ENCODE measurements around the gene TUBA3D.
A peak's percentile ranks its signal among the peaks of the same experiment; 100 is the strongest.
"Not testable (repeated sequence)": the region's sequence is repeated elsewhere in the genome, so short reads cannot be mapped to it uniquely, and the experiment has no call there.

TUBA3D gene

GRCh38 chr2:131520526-131520925 lies 44.6 kb downstream of the TUBA3D start:
- CTCF ChIA-PET = no interaction called here
- no peak for DNase-seq (ENCODE audit: extremely low spot score)
- POLR2A ChIA-PET = no interaction called here
- TF ChIP-seq ZNF384 (IDR thresholded peaks at IDR 0.05) (no peak), LEF1 (IDR thresholded peaks at IDR 0.05; ENCODE audit: borderline replicate concordance) (no peak), L3MBTL2 (conservative IDR thresholded peaks at IDR 0.05) (no peak), ELF4 (IDR thresholded peaks at IDR 0.05) (no peak), SUZ12 (IDR thresholded peaks at IDR 0.05) (no peak), NFRKB (IDR thresholded peaks at IDR 0.05) (no peak), FOXM1 (IDR thresholded peaks at IDR 0.05; ENCODE audit: borderline replicate concordance) (no peak), BHLHE40 (IDR thresholded peaks at IDR 0.05; ENCODE audit: borderline replicate concordance) (no peak), FOXK2 (IDR thresholded peaks at IDR 0.05) (no peak), FOXA1 (IDR thresholded peaks at IDR 0.05) (no peak), SP1 (IDR thresholded peaks at IDR 0.05) (no peak)

DNA sequence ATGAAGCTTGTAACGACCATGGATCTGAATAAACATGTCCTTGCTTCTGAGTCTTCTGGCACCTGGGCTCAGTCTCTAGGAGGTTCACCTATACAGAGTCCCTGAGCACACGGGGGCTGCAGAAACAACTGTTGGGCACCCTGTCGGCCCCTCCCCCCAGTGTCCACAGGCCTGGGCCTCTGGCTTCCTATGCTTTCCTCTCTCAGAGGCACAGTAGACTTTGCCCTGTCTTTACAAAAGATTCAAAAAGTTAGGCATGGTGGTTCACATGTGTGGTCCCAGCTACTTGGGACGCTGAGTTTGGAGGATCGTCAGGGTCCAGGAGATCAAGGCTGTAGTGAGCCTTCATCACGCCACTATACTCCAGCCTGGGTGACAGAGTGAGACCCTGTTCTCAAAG lies 45.6 kb downstream of the TUBA3D start:
- POLR2A ChIA-PET = not testable (repeated sequence)

GRCh38 chr2:131521961-131522781 lies 46.3 kb downstream of the TUBA3D start:
- TF ChIP-seq TARDBP (IDR thresholded peaks at IDR 0.05) (no peak), SP1 (IDR thresholded peaks at IDR 0.05) (no peak), HDGF (IDR thresholded peaks at IDR 0.05; ENCODE audit: borderline replicate concordance) (no peak), SUZ12 (IDR thresholded peaks at IDR 0.05) (no peak), L3MBTL2 (conservative IDR thresholded peaks at IDR 0.05) (no peak), PKNOX1 (IDR thresholded peaks at IDR 0.05) (no peak), BHLHE40 (IDR thresholded peaks at IDR 0.05; ENCODE audit: borderline replicate concordance) (no peak), CTBP1 (IDR thresholded peaks at IDR 0.05; ENCODE audit: borderline replicate concordance) (no peak), FOXK2 (IDR thresholded peaks at IDR 0.05) (no peak), FOXA1 (IDR thresholded peaks at IDR 0.05) (no peak), NFRKB (IDR thresholded peaks at IDR 0.05) (no peak), ARNT (IDR thresholded peaks at IDR 0.05) (no peak), ZNF384 (IDR thresholded peaks at IDR 0.05) (no peak), FOXM1 (IDR thresholded peaks at IDR 0.05; ENCODE audit: borderline replicate concordance) (no peak), ELF4 (IDR thresholded peaks at IDR 0.05) (no peak), LEF1 (IDR thresholded peaks at IDR 0.05; ENCODE audit: borderline replicate concordance) (no peak)
- CTCF ChIA-PET = no interaction called here
- POLR2A ChIA-PET = no interaction called here
- no peak for DNase-seq (ENCODE audit: extremely low spot score)

More for the DNA sequence above, 45.6 kb downstream of the TUBA3D start:
- CTCF ChIA-PET; DNase-seq (ENCODE audit: extremely low spot score): not testable (repeated sequence)

DNA sequence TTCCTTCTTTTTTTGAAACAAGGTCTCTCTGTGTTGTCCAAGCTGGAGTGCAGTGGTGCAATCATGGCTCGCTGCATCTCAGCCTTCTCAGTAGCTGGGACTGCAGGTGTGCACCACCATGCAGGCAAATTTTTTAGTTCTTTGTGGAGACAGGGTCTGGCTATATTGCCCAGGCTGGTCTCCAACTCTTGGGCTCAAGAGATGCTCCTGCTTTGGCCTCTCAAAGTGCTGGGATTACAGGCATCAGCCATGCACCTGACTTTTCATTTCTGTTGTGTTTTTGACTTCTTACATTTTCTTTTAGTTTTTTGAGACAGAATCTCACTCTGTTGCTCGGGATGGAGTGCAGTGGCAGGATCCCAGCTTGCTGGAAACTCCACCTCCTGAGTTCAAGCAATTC lies 49.3 kb downstream of the TUBA3D start:
- POLR2A ChIA-PET; CTCF ChIA-PET; DNase-seq (ENCODE audit: extremely low spot score): not testable (repeated sequence)

DNA sequence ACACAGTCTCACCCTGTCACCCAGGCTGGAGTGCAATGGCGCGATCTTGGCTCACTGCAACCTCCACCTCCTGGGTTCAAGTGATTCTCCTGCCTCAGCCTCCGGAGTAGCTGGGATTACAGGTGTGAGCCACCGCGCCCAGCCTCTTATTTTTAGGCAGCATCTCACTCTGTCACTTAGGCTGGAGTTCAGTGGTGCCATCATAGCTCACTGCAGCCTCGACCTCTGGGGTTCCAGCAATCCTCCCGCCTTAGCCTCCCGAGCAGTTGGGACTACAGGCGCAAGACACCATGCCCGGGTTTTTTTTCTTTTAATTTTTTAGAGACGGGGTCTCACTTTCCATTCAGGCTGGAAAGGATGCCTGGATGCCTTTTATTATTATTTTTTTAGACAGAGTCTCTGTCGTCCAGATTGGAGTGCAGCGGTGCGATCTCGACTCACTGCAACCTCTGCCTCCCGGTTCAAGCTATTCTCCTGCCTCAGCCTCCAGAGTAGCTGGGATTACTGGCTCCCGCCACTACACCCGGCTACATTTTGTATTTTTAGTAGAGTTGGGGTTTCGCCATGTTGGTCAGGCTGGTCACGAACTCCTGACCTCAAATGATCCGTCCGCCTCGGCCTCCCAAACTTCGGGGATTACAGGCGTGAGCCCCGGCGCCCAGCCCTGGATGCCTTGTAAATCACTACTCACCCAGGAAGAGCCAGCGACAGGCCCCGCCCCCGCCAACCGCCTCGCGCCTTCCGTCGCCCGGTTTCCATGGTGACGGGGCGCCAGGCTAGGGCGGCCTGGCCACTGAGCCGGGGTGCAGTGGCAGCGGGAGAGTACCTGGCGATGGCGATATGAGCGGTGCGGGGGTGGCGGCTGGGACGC lies 51.4 kb downstream of the TUBA3D start, which contains the start of gene CCDC74A:
Gene CCDC74A (plus strand): TSS at position 758 of the 871 bp plus-strand sequence. CDS start 83 bp downstream, at position 841.
- CTCF ChIA-PET; POLR2A ChIA-PET; DNase-seq (ENCODE audit: extremely low spot score): not testable (repeated sequence)
- TF ChIP-seq PKNOX1 (IDR thresholded peaks at IDR 0.05) = peak; percentile 93

- POLR2A ChIA-PET; DNase-seq (ENCODE audit: extremely low spot score); CTCF ChIA-PET: not testable (repeated sequence)
Observed at GRCh38 chr2:131528981-131529863, 53.3 kb downstream of the TUBA3D start.

GRCh38 chr2:131529864-131530445 lies 54.0 kb downstream of the TUBA3D start:
- POLR2A ChIA-PET; CTCF ChIA-PET; DNase-seq (ENCODE audit: extremely low spot score): not testable (repeated sequence)

DNA sequence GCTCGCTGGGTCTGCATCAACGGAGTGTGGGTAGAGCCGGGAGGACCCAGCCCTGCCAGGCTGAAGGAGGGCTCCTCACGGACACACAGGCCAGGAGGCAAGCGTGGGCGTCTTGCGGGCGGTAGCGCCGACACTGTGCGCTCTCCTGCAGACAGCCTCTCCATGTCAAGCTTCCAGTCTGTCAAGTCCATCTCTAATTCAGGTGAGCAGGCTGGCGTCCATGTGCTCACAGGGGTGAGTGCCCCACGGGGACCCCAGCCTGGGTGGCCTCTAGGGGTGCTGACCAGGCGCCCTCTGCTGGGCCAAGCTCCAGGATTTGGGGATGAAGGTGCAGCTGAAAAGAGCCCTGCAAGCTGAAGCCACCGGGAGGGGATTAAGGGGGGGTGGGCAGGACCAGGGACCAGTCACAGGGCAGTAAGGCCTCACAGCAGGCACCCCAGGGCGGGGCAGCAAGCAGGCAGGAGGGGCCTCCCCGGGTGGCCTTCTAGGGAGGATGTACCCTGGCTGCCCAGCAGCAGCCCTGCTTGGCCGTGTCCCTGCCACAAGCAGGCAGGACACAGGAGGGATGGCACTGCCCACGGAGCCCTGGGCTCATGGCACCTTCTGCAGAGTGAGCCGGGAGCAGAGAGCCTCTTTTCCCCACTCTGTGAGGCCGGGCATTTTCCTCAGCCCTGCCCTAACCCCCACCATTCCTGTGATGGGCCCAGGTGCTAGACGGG lies 54.9 kb downstream of the TUBA3D start:
- CTCF ChIA-PET; DNase-seq (ENCODE audit: extremely low spot score); POLR2A ChIA-PET: not testable (repeated sequence)

DNA sequence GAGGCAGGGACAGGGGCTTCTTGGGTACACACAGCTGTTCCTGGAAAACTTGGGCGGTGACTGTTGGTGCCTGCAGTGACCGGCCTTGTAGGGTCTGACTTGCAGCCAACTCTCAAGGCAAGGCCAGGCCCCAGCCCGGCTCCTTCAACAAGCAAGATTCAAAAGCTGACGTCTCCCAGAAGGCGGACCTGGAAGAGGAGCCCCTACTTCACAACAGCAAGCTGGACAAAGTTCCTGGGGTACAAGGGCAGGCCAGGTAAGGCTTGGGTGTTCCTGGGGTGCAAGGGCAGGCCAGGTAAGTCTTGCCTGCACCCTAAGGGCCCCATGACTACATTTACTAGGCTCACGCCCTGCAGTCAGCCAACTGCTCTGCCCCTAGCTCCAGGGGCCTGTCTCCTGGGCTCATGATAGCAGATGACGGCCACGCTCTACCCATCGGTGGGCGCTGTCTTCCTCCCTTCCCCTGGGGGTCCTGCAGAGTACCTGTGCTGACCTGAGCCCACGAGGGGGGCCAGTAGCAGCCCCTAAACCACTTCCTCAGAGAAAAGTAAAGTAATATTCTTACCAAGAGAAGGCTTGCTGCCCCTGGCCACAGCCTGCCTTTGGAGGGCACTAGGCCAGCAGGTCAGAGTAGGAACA lies 55.7 kb downstream of the TUBA3D start:
- POLR2A ChIA-PET; DNase-seq (ENCODE audit: extremely low spot score); CTCF ChIA-PET: not testable (repeated sequence)
